BJ (cell line): ENCODE results near the gene ATXN10. TPM values are rescaled to one million over a fixed set of nuclear protein-coding genes. Genes with fewer than 3 reads are reported as not detected.

Source experiments
- CTCF ChIA-PET: fragments of 350-600 bp; formaldehyde crosslinking; extraction: SDS; loops from one replicate; lab custom pipeline; 2021; ENCODE audit warnings: antibody characterized with exemption, inconsistent platforms; lab: Yijun Ruan, JAX
- POLR2A ChIA-PET: fragments of 300-600 bp; sonication (Branson Sonifier 250); formaldehyde crosslinking; extraction: SDS; loops from one replicate; lab custom pipeline; 2021; ENCODE audit warnings: antibody characterized with exemption; lab: Charles Lee
- DNase-seq: peaks from one replicate; pipeline ENCODE4 v3.0.0-alpha.2; 2011; ENCODE audit warnings: low read depth
- H3K27me3 ChIP-seq: 2 replicates; pipeline ENCODE4 v1.6.0; 2011; ENCODE audit warnings: low read length; ENCODE audit not compliant: control insufficient read depth, insufficient read depth
- H3K36me3 ChIP-seq: 2 replicates; pipeline ENCODE4 v1.5.1; 2011; ENCODE audit warnings: low read length; ENCODE audit not compliant: control insufficient read depth, insufficient read depth
- H3K4me3 ChIP-seq: 2 replicates; pipeline ENCODE4 v1.5.1; 2011; ENCODE audit warnings: low read depth, mild to moderate bottlenecking, control low read depth, low read length
- polyA plus RNA-seq: library from polyadenylated mRNA; depleted of rRNA; stranded (reverse); fragments of >200 nt; gene quantifications from 2 replicates; pipeline ENCODE4 v1.2.3, GENCODE V29; 2011
- TF ChIP-seq, protein P1 (sequence below): IDR thresholded peaks from 2 replicates; pipeline ENCODE4 v1.5.1; 2011; ENCODE audit warnings: low read depth, mild to moderate bottlenecking, control low read depth, inconsistent platforms, low read length, moderate library complexity; ENCODE audit not compliant: insufficient read depth

Gene ATXN10
- polyA plus RNA-seq, 1 experiment = 328 TPM

DNA sequence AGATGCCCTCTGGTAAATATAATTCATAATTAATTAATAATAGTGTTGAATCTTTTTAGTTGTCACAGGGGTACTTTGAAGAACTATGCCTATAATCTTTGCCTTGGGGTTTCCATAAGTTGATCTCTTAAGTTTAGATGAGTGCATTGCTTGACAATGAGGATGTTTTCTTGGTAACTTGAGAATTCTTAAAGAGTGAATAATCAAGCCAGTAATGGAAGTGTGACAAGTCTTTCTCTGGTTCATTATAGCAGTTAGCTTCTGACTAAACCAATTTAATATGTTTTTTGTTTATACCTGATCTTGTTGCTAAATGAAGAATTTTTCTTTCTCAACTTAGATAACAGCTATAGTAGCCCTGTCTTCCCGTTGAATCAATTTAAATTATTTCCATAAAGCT, 46.2 kb downstream of the ATXN10 start:
- Histone ChIP-seq H3K27me3 (no peaks in the 10 kb centered on the region), H3K36me3 (0 out of 2 replicates have a peak, but pooled peaks cover 2% of the 10 kb centered on the region), H3K4me3 (no peak overlapping the region)
- TF ChIP-seq, protein P1, sequence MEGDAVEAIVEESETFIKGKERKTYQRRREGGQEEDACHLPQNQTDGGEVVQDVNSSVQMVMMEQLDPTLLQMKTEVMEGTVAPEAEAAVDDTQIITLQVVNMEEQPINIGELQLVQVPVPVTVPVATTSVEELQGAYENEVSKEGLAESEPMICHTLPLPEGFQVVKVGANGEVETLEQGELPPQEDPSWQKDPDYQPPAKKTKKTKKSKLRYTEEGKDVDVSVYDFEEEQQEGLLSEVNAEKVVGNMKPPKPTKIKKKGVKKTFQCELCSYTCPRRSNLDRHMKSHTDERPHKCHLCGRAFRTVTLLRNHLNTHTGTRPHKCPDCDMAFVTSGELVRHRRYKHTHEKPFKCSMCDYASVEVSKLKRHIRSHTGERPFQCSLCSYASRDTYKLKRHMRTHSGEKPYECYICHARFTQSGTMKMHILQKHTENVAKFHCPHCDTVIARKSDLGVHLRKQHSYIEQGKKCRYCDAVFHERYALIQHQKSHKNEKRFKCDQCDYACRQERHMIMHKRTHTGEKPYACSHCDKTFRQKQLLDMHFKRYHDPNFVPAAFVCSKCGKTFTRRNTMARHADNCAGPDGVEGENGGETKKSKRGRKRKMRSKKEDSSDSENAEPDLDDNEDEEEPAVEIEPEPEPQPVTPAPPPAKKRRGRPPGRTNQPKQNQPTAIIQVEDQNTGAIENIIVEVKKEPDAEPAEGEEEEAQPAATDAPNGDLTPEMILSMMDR = no peak
- peak; percentile 69 for DNase-seq
- ChIA-PET CTCF (interaction anchor here (1.1 to 1.4 kb wide), 3 partner anchors 11 to 69 kb away, joined by 3 to 4 read pairs (median 4); no protein-coding TSS in a partner anchor), POLR2A (interaction anchor here (0.6 kb wide), 2 partner anchors 12 to 20 kb away, joined by 5 to 11 read pairs; no protein-coding TSS in a partner anchor)

DNA sequence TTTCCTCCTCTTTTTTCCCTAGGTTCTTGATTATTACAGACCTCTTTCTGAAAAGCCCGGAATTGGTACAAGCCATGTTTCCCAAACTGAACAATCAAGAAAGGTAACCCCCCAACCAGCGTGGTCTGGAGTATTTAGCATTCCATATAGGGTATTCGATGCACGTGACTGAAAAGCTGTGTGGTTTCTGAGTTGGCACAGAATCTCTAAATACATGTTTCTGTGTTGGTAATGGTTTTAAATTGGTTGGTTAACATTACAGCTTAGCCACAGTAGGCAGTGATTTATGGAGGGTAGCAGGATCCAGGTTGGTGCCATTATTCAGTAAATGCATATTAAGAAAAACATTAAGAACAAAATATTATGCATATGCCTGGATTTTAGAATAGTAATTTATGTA, 46.8 kb downstream of the ATXN10 start:
- CTCF ChIA-PET = interaction anchor here (1.1 to 1.4 kb wide), 3 partner anchors 10 to 70 kb away, joined by 3 to 4 read pairs (median 4); no protein-coding TSS in a partner anchor

DNA sequence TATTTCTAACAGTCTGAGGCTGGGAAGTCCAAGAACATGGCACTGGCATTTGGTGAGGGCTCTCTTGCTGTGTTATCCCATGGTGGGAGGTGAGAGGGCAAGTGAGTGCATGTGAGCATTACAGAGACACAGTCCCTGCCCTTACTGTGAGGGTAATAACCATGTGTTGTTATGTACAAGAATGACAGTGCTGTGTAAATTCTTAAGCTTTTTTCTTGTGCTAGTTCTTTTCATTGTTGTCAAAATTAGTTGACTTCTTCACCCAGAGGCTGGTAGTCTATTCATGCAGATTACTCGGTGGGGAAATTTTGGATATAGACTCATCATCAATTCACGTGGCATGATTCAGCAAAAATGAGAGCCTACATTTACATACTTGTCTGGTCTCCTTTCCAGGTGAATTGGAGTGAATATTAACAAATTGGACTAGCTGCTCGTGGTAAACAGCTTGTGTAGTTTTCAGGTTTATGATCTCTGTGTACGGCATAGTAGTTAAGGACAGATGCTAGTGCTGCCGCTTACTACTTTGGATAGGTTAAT, 49.3 kb downstream of the ATXN10 start:
- TF ChIP-seq, protein P1 = no peak
- CTCF ChIA-PET = interaction anchor here (0.6 to 3.7 kb wide), 3 partner anchors 10 to 27 kb away, joined by 3 to 18 read pairs (median 3); no protein-coding TSS in a partner anchor
- no peak for DNase-seq
- POLR2A ChIA-PET = no interaction called here
- no peak overlapping the region for H3K4me3 ChIP-seq
- H3K27me3 ChIP-seq = no peaks in the 10 kb centered on the region
- H3K36me3 ChIP-seq = peaks cover 2% of the 10 kb centered on the region; the same call in 1 of the 2 replicates

More for the DNA sequence above, 46.8 kb downstream of the ATXN10 start:
- TF ChIP-seq, protein P1 = no peak
- Histone ChIP-seq H3K36me3 (peaks cover 2% of the 10 kb centered on the region; the same call in 1 of the 2 replicates), H3K4me3 (no peak overlapping the region), H3K27me3 (no peaks in the 10 kb centered on the region)
- no peak for DNase-seq
- POLR2A ChIA-PET = interaction anchor here (0.6 kb wide), 1 partner anchor 20 kb away, joined by 5 read pairs; no protein-coding TSS in a partner anchor

DNA sequence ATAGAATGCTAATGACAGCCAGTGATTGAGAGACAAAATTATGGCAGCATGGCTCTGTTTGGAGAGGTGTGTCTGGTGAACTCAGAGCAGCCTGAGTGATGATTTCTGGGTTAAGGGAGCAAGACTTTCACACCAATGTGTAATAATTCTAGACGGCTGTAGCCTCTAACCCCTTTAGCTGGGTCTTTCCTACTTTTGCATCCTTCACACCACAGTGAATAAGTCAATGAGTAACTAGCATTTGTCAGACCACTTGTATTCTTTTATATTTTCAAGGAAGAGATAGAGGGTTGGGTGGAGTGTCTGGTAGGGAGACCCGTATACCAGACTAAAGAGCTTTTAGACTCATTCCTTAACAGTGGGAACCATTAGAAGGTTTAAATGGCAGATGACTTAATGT, 50.4 kb downstream of the ATXN10 start:
- no peak for DNase-seq
- H3K36me3 ChIP-seq = peaks cover 2% of the 10 kb centered on the region; the same call in 1 of the 2 replicates
- TF ChIP-seq, protein P1 = no peak
- H3K27me3 ChIP-seq = no peaks in the 10 kb centered on the region
- POLR2A ChIA-PET = interaction anchor here (0.5 kb wide), 1 partner anchor 46 kb away, joined by 5 read pairs; no protein-coding TSS in a partner anchor
- CTCF ChIA-PET = interaction anchor here (1.1 to 3.7 kb wide), 2 partner anchors 9 to 18 kb away, joined by 3 to 18 read pairs; no protein-coding TSS in a partner anchor
- H3K4me3 ChIP-seq = no peak overlapping the region

DNA sequence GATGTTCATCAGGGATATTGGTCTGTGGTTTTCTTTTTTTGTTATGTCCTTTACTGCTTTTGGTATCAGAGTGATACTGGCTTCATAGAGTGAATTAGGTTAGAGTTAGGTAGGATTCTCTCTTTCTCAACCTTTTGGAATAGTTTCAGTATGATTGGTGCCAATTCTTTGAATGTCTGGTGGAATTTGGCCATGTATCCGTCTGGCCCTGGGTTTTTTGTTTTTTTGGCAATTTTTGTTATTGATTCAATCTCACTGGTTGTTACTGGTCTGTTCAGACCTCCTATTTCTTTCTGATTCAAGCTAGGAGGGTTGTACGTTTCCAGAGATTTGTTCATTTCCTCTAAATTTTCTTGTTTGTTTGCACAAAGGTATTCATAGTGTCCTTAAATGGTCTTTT, 54.4 kb downstream of the ATXN10 start:
- DNase-seq = no peak
- H3K36me3 ChIP-seq = peaks cover 4% of the 10 kb centered on the region
- no peaks in the 10 kb centered on the region for H3K27me3 ChIP-seq
- POLR2A ChIA-PET = no interaction called here
- TF ChIP-seq, protein P1 = no peak
- no peak overlapping the region for H3K4me3 ChIP-seq
- CTCF ChIA-PET = no interaction called here
